Daoy (cell line): Measurements from ENCODE around the gene KRT7. TPM values are rescaled to one million over a fixed set of nuclear protein-coding genes. Genes with fewer than 3 reads are reported as not detected.

Experiments
- DNase-seq: peaks from one replicate; pipeline ENCODE4 v3.0.0-alpha.2; 2015; ENCODE audit warnings: low read depth
- total RNA-seq: library from RNA; depleted of rRNA; stranded (reverse); fragments of >200 nt; shearing (Covaris generic); gene quantifications from 2 replicates; pipeline ENCODE4 v1.2.3, GENCODE V29; 2014; rRNA removed

The KRT7 gene
- 5.5 and 12.2 TPM in 2 replicates for total RNA-seq

DNA sequence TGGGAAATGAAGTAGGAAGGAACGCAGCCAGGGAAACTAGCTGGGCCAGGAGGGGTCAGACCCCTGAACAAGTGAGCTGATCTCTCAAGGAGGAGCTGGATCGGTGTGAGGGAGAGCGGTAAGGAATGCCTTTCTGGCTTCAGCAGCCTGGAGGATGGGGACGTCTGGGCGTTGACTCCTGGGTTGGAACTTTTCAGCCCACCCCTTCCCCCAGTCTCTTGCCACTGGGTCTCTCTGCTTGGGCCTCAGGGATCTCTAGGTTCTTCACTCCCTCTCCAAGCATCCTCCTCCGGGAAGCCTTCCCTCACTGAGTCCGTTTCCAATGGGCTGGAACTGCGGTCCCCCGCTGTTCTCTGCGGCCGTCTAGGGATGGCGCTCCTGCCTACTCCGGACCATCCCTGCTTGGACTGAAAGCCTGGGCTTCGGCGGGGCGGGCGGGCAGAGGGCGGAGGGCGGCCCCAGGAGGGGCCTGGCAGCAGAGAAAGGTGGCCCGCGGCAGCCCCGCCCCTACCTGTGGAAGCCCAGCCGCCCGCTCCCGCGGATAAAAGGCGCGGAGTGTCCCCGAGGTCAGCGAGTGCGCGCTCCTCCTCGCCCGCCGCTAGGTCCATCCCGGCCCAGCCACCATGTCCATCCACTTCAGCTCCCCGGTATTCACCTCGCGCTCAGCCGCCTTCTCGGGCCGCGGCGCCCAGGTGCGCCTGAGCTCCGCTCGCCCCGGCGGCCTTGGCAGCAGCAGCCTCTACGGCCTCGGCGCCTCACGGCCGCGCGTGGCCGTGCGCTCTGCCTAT, at the start of gene KRT7:
Gene KRT7, plus strand, starts transcription at position 570 of the 788 bp plus-strand sequence. Its CDS starts 54 bp downstream, at position 624.
- no peak for DNase-seq

DNA sequence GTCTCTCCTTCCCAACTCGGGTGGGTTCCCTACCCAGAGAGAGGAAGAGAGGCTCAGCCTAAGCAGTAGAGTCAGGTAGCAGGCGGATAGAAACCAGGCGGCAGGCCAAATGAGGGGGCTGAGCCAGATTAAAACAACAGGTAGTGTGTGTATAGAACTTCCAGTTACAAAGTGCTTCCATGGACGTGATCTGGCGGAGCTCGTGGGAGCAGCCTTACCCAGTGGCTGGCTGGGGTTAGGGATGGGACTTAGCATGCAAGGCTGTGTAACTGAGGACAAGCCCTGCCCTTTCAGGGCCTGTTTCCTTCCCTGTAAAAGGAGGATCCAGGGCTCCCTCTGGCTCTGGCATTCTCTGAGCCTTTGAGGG, 49.5 kb upstream of the KRT7 start:
- no peak for DNase-seq

DNA sequence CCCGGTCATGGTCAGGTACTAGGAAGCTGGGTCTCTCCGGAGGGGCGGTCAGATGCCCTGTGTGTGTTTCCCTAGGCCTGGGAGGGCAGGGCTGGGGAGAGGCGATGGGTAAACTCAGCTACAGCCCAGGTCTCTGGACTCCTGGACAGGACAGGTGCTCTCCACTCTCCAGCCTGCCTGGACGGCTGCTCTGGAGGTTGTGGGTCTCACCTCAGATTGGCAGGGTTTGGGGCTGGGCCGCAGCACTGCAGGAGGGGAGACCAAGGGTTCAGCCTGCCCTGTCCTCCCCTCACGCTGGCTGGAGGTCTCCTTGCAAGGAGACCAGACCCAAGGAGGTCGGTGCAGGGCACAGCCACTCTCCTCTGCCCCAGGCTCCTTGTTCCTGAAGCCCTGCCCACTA, 49.1 kb upstream of the KRT7 start:
- no peak for DNase-seq

DNA sequence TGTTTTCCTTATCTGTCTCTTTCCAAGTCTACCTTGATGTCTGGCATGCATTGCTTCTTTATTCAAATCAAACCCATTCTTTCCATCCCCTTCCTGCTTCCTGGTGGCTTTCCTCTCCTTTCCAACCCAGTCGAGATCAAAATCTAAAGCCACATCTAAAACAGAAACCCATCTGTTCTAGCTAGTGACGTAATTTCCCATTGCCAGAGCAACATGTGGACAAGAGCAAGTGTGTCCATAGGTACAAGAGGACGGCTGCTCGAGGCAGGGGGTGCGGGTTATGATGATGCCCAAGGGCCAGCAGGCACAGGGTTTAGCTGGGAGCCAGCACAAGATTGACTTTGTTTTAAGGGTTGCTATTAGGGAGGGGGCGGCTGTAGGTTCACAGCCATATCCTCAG, 48.2 kb upstream of the KRT7 start:
- DNase-seq: no peak

DNA sequence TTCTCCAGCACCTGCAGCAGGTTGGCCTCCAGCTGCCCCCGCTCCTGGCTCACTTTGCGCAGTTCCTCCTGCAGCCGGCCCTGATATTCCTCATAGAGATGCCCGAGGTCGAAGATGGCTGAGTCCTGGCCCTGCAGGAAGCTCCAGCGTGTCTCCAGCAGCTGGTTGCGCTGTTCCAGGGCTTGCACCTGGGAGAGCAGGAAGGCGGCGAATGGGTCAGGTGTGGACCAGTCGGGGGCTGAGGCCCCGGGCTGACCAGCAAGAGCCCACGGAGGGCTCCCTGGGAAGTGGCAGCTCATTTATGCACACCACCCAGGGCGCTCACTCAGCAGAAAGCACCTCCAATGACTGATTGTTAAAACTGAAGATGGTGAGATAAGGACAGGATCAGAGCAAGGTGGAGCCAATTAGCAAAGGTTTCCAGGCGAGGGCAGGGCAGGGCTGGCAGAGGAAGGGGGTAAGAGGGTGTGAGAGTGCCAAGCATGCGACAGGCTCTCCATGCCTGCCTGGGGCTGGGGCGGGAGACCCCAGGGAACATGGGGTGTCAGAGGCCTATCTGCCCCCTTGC, 47.6 kb upstream of the KRT7 start:
- DNase-seq: no peak

DNA sequence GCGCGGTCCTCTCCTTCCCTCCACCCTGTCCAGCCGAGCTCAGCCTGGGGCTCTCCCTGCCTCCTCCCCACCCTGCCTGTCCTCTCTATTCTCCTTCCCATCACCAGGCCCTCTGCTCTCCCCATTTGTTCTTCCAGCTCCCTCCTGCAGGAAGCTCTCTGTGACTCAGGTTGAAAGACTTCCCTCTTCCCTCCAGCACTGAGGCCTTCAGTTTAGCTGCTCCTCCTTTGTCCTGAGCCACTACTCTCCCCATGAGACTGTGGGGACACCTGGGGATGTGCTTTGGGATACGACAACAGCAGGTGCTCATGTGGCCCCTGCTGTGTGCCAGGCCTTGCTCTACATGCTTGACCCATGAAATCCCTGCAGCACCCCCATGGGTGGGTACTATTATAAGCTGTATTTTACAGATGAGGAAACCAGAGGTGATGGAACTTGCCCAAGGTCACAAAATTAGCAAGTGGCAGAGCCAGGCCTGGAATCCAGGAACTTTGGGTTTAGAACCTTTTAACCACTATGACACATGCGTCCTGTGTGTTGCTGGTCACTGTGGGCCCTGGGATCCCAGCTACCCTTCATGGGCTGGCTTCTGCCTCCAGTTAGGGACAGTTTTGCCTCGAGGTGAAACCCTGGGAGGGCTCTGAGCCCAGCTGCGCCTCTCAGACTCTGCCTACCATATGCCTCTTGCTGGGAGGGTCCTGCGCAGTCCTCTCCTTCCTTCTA, 46.8 kb upstream of the KRT7 start:
- peak; percentile 88 for DNase-seq

DNA sequence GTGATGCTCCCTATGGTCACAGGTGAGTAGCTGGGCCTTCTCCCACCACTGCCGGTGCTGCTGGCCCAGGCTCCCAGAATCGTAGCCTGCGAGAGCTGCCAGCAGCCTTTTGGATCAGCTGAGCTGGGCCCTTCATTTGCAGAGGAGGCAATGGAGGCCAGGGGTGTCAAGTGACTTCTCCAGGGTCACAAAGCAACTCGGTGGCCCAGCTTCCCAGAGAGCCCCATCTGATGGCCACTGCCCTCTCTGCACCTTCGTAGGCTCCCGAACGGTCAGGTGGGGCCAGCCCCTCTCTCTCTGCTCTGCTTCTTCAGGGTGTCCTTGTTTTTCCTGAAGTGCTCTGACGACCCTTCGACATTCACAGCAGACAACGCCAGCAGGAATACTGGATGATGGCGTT, 45.8 kb upstream of the KRT7 start:
- DNase-seq: no peak

DNA sequence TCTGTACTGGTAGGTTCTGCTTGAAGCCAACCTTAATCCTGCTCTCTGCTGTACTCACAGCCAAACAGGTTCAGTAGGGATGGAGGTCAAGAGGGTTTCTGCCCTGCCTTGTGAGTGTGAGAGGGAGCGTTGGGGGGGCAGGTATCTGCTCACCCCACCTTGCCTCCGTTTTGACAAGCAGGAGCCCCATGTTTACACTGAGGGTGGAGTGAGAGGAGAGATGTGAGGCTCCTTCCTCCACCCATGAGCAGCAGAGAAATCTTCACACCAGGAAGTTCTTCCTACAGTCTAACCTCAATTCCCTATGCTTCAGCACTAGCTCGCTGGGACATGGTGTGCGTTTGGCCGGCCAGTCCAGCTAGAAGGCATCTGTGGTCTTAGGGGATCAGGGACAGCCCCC, 45.4 kb upstream of the KRT7 start:
- DNase-seq: no peak

DNA sequence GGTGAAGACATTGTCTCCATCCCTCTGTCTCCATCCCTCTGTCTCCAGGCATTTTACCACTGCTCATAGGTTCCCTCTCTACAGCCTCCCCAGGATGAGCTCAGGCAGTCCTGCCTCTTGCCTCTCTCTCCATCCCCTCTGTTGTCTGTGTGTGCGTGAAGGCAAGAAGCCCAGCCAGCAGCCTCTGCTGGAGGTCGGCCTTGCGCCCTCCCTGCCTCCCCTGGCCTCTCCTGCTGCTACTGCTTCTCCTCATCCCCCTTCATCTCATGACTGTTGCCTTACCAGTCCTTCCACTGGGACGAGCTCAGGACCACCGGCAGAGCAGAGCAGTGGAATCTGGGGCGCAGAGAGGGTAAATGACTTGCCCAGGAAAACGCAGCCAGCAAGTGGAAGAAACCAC, 44.4 kb upstream of the KRT7 start:
- no peak for DNase-seq

DNA sequence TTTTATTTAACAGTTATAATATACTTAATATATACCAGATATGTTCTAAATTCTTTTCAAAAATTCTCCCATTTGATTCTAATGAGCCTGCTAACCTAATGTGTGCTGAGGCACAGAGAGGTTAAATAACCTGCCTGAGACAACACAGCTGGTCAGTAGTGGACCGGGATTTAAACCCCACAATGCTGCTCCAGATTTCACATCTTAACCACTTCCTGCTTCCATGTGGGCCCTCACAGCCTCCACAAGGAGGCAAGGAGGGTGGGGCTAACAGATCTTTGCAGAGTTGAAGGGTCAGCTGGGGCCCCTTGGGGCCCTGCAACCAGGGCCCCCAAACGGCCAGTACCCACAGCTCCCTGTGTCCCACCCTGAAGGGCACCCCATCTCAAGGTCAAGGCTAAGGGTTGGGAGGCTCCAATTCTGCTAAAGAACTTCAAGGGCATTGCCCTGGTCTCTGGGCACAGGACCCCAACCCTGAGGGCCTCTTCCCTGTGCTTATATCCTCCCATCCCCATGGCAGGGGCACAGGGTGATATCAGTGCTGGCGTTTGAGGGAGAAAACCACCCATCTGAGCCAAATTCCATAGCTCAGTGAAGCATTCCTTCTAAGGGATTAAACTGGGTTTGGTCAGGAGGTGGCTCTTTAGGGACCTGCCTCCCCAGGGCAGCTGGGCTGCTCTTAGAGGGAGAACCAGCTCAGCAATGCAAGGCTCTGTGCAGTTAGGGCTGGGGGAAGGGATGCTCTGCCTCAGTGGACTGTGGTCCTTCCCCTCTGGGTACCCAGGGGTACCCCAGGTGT, 43.5 kb upstream of the KRT7 start:
- DNase-seq: peak; percentile 64

DNA sequence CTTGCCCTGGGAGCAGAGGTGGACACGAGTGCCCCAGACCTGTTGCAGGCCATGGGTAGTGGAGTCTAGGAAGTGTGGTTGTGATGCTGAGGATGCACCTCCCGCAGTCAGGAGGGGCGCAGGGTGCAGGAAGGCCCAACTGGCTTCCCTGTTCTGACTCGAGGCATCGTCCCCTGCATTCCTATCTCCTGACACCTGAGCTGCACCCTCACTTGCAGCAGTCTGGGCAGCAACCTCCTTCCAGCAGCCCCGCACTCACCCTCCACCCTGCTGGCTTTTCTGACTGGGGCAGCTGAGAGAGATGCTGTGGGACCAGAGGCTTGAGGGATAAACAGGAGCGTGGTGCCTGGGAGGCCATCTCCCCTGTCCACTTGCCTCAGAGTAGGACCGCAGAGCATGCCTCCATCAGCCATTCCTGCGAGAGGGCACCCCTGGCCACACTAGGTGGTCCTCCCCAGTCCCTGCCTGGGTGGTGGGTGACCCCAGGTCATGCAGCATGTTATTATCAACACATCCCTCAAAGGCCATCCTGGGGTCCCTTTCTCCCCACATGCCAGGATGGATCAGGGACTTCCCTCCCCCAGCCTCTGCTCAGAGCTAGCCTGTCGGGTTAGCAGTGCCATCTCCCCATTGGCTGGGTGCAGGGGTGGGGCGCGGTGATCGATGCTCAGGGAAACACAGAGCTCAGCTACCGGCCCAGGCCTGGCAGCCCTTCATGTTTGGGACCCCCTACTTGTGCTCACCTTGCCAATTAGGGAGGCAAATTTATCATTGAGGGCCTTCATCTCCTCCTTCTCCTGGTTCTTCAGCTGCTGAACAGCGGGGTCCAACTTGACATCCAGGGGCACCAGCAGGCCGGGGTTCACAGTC, 41.9 kb upstream of the KRT7 start:
- no peak for DNase-seq

DNA sequence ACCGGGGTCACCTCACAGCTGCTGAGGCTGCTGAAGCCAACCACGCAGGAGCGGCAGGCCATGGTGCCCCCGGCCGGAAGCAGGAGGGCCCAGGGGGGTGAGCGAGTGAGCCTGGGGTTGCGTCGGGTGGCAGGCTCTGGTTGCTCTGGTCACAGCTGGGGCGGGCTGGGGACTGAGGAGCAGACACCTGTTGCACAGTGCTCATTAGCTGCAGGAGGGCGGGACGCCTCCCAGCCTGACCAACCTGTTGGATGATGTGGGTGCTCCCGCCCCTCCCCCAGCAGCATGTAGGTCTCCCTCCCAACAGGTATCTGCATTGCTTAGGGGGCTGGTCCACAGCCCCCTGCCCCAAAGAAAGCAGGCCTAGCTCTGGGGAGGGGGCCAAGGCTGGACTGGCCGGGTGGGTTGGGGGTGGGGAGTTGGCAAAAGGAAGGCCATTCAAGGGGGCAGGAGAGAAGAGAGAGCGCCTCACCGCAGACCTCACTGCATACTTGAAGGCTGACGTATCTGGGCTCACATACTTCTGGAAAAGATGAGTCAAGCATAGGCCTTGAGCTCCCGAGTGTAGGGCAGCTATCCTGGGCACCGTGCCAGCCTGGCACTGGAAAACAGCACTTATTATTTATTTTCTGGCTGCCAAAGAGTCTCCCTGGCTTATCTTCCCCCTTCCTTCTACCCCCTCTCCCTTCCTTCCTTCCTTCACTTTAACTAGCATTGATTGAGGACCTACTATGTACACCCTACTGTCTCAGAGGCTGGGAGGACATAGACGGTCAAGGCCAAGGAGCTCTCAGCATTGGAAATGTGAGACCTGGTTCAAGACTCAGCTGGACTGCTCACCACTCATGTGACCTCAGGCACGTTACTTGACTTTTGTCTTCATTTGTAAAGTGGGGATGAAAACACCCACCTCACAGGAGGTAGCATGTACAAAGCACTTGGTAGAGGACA, 40.9 kb upstream of the KRT7 start, which contains the start of gene KRT80:
Gene KRT80, minus strand, starts transcription at position 174 of the 951 bp plus-strand sequence. Its CDS starts 112 bp downstream, at position 62.
- DNase-seq: peak; percentile 99

DNA sequence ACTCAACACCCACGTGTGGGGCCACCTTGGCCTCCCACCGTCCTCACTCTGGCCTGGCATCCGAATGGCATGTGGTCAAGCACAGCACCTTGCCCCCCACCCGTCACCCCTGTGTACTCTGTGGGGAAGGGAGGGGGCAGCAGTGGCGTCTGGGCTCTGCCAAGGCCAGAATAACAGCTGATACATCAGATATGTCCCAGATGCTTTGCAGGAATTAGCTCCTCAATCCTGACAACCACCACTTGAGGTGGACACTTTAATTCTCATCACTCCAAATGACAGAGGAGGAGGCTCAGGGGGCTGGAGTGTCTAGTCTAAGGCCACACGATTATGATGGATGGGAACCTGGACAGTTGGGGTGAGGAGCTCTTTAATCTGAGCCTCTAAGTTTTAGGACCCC, 39.5 kb upstream of the KRT7 start:
- no peak for DNase-seq

DNA sequence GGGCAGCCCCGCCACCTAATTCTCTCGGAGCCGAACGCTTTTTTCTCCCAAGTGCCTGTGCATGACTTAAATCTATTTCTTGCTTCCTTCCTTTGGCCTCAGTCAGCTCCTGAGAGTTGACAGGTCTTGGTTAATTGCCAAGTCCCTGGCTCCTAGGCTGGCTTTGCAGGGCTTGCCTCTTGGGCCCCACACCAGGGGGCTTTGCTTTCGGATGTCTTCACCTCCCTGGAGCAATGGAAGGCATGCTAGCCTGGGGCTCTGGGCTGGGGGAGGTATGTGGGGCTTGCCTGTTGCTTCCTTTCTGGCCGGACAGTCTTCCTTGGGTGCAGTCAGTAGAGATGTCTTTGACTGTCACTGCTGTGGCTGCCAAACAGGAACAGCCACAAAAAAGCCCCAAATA, 39.1 kb upstream of the KRT7 start:
- no peak for DNase-seq

DNA sequence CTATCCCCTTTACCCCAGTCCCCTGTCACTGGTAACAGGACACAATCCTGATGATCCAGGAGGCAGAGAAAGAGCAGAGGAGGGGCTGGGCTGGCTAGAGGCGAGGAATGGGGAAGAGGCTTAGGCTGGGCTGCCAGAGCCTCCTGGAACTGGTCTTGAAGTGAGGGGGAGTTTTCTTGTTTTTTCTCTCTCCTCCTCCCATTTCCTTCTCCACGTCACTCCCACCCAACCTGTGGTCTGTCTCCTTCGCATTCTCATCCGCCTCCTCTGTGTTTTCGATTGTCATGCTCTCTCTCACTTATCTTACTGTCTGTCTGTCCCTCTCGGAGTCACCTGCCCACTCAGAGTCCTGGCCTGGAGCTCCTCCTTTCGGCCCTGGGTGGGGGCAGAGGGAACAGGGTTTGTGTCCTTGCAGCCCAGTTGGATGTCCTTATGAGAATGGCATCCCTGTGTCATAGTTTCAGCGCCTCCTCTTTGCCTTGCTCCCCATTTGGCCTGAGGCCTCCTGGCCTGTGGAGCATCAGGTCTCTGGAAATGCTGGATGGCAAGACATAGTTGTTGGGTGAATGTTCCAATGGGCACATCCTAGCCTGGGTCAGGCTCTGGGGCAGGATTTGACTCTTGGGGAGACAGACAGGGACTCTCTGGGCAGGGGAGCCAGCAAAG, 37.8 kb upstream of the KRT7 start:
- DNase-seq: peak; percentile 74

DNA sequence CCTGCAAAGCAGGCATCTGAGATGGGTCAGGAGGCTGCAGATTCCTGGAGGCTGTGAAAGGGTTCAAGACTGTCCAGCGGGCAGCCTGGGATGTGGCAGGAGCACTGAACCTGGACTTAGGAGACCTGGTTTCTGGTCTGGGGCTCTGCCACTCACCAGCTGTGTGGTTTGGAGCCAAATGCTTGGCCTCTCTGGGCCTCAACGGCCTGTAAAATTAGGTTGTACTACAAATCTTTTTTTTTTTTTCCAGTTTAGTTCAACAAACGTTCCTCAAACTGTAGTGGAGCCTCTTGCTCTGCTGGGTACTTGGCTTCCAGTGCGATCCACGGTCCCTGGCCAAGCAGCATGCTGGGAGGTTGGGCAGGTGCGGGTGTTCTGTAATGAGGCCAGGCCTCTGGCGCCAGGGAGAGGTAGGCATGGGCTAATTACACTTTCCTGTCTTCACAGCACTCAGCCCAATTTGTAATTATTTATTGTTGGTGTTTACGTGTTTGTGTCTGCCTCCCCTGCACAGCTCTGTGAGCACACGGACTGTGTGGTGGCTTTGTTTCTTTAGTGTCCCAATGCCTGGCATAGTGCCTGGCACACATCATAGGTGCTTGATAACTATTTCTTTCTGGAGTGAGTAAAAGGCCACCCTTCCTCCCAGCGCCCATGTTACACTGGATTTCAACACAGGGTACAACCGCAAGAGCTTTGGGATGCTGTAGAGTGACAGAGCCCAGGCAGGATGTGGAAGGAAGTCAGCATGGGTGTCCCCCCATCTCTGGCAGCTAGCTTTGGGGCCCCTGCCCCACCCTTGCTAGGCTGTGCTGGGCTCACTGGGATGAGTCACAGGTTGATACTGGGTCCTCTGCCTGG, 35.4 kb upstream of the KRT7 start:
- no peak for DNase-seq

DNA sequence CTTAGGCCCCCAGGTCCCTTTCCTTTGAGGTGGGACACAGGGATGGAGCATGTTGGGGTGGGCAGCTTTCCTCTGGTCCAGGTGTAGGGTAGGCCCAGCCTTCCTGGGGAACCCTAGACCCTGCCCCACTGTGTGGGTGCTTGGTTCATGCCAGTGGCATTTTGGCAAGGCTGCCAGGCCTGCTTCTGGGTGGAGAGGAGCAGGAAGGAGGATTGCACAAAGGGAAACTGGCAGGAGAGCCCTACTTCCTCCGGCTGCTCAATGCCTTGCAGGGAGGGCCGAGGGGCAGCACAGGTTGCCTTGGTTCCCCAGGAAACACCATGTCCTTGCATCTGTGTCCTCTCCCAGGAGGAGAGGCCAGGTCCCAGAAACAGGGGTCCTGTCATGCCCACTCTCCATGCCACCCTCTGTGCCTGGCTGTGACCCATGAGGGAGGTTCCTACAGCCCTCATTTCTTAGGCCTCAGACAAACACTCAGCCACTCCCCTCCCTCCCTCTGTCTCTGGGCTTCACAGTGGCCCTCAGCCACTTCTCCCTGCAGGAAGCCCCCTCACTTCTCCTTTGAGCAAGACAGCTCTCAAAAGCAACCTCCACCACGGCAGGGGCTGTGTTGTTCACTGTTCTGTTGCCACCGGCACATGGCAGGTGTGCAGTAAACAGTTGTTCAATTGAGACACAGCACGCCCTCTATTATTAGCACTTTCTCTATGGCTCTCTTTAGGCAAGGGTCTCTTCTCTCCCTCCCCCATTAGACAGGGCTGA, 34.4 kb upstream of the KRT7 start:
- DNase-seq: no peak
